ENCODE results near the gene VILL.

- TF ChIP-seq, protein P1, sequence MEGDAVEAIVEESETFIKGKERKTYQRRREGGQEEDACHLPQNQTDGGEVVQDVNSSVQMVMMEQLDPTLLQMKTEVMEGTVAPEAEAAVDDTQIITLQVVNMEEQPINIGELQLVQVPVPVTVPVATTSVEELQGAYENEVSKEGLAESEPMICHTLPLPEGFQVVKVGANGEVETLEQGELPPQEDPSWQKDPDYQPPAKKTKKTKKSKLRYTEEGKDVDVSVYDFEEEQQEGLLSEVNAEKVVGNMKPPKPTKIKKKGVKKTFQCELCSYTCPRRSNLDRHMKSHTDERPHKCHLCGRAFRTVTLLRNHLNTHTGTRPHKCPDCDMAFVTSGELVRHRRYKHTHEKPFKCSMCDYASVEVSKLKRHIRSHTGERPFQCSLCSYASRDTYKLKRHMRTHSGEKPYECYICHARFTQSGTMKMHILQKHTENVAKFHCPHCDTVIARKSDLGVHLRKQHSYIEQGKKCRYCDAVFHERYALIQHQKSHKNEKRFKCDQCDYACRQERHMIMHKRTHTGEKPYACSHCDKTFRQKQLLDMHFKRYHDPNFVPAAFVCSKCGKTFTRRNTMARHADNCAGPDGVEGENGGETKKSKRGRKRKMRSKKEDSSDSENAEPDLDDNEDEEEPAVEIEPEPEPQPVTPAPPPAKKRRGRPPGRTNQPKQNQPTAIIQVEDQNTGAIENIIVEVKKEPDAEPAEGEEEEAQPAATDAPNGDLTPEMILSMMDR (IDR thresholded peaks at IDR 0.05; ENCODE audit: insufficient read depth, low read depth, low read length): no peak
- no peak for TF ChIP-seq EZH2 (IDR thresholded peaks at IDR 0.05; ENCODE audit: insufficient read depth, low read length)
Measured at GRCh38 chr3:37945807-37946530, 44.6 kb upstream of the VILL start.

All from astrocyte (in vitro differentiated cells and primary cell).